BJ (cell line): ENCODE results near the gene KCNQ1. TPM values are rescaled to one million over a fixed set of nuclear protein-coding genes. Genes with fewer than 3 reads are reported as not detected.

Source experiments
- CTCF ChIA-PET: fragments of 350-600 bp; formaldehyde crosslinking; extraction: SDS; loops from one replicate; lab custom pipeline; 2021; ENCODE audit warnings: antibody characterized with exemption, inconsistent platforms; lab: Yijun Ruan, JAX
- POLR2A ChIA-PET: fragments of 300-600 bp; sonication (Branson Sonifier 250); formaldehyde crosslinking; extraction: SDS; loops from one replicate; lab custom pipeline; 2021; ENCODE audit warnings: antibody characterized with exemption; lab: Charles Lee
- DNase-seq: peaks from one replicate; pipeline ENCODE4 v3.0.0-alpha.2; 2011; ENCODE audit warnings: low read depth
- H3K27me3 ChIP-seq: 2 replicates; pipeline ENCODE4 v1.6.0; 2011; ENCODE audit warnings: low read length; ENCODE audit not compliant: control insufficient read depth, insufficient read depth
- H3K36me3 ChIP-seq: 2 replicates; pipeline ENCODE4 v1.5.1; 2011; ENCODE audit warnings: low read length; ENCODE audit not compliant: control insufficient read depth, insufficient read depth
- H3K4me3 ChIP-seq: 2 replicates; pipeline ENCODE4 v1.5.1; 2011; ENCODE audit warnings: low read depth, mild to moderate bottlenecking, control low read depth, low read length
- polyA plus RNA-seq: library from polyadenylated mRNA; depleted of rRNA; stranded (reverse); fragments of >200 nt; gene quantifications from 2 replicates; pipeline ENCODE4 v1.2.3, GENCODE V29; 2011
- TF ChIP-seq, protein P1 (sequence below): IDR thresholded peaks from 2 replicates; pipeline ENCODE4 v1.5.1; 2011; ENCODE audit warnings: low read depth, mild to moderate bottlenecking, control low read depth, inconsistent platforms, low read length, moderate library complexity; ENCODE audit not compliant: insufficient read depth

The KCNQ1 gene
- polyA plus RNA-seq, 1 experiment: not detected

DNA sequence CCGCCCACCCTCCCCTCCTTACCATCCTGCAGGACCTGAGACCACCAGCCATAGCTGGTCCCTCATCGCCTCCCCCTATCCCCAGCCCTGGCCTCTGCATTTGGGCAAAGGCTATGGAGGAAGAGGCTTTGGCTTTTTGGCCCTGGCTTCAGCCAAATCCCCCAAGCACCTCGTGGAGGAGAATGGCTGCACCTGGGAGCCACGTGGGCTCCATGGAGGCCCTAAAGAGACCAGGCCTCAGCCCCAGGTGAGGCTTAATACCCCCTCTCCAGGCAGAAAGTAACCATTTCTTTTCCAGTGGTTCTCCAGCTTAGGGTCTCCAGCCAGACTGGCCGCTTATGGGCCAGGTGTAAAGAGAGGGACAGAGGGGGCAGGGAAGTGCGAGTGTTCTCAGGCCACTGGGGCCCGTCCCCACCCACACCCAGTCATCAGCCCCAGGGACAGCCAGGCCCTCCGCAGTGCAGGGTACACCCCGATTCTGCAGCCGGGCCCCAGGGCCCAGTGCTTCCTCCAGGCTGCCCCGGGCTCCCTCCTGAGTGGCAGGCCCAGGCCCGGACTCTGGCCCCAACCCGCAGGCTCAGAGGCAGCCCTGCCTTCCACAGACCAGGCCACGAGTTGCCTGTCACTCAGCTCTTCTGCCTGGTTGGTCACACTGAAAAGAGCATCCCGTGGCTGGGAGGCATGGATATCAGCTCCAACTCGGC is 414.3 kb downstream of the KCNQ1 start:
- Histone ChIP-seq H3K27me3 (peaks cover 9% of the 10 kb centered on the region), H3K4me3 (no peak overlapping the region), H3K36me3 (no peaks in the 10 kb centered on the region)
- ChIA-PET POLR2A (interaction anchor here (0.7 kb wide), 1 partner anchor 33 kb away, joined by 3 read pairs; no protein-coding TSS in a partner anchor), CTCF (interaction anchor here (0.5 kb wide), 1 partner anchor 18 kb away, joined by 3 read pairs; no protein-coding TSS in a partner anchor)
- DNase-seq: no peak
- TF ChIP-seq, protein P1, sequence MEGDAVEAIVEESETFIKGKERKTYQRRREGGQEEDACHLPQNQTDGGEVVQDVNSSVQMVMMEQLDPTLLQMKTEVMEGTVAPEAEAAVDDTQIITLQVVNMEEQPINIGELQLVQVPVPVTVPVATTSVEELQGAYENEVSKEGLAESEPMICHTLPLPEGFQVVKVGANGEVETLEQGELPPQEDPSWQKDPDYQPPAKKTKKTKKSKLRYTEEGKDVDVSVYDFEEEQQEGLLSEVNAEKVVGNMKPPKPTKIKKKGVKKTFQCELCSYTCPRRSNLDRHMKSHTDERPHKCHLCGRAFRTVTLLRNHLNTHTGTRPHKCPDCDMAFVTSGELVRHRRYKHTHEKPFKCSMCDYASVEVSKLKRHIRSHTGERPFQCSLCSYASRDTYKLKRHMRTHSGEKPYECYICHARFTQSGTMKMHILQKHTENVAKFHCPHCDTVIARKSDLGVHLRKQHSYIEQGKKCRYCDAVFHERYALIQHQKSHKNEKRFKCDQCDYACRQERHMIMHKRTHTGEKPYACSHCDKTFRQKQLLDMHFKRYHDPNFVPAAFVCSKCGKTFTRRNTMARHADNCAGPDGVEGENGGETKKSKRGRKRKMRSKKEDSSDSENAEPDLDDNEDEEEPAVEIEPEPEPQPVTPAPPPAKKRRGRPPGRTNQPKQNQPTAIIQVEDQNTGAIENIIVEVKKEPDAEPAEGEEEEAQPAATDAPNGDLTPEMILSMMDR: no peak

DNA sequence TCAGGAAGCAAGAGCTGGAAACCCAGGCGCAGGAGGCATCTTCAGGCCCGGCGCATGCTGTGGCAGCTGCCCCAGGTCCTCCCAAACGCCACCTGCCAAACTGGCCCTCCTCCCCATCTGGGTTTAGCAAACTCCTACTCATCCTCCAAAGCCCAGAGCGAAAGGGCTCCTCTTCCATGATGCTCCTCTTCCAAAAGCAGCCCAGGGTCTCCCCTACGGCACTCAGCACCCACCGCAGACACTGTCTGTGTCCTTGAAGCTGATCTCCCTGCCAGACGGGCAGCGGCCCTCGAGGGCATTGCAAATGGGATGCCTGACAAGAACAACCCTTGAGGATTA is 414.9 kb downstream of the KCNQ1 start:
- H3K36me3 ChIP-seq: no peaks in the 10 kb centered on the region
- DNase-seq: no peak
- ChIA-PET CTCF (no interaction called here), POLR2A (no interaction called here)
- TF ChIP-seq, protein P1: no peak
- H3K27me3 ChIP-seq: peaks cover 9% of the 10 kb centered on the region
- no peak overlapping the region for H3K4me3 ChIP-seq

DNA sequence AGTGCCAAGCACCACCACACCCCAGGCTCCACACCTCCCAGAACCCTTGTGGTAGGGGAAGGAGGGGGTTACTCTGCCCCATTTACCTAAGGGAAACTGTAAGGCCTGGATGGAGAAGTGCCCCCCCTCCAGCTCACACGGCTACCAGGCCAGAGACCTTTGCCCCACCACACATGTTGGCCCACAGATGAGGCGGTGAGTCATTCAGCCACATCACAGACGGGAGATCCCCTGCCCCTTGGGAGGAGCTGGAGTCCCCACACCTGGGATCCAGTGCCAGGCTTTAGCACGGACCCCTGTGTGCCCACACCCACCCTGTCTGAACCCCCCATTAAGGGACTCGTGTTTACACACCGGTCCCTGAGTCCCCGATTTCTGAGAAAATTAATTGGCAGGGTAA is 415.8 kb downstream of the KCNQ1 start:
- CTCF ChIA-PET: interaction anchor here (0.5 to 1.1 kb wide), 3 partner anchors 21 to 31 kb away, joined by 3 to 4 read pairs (median 4); no protein-coding TSS in a partner anchor
- DNase-seq: no peak
- POLR2A ChIA-PET: no interaction called here
- peaks cover 9% of the 10 kb centered on the region for H3K27me3 ChIP-seq
- H3K4me3 ChIP-seq: no peak overlapping the region
- no peaks in the 10 kb centered on the region for H3K36me3 ChIP-seq
- TF ChIP-seq, protein P1: no peak

DNA sequence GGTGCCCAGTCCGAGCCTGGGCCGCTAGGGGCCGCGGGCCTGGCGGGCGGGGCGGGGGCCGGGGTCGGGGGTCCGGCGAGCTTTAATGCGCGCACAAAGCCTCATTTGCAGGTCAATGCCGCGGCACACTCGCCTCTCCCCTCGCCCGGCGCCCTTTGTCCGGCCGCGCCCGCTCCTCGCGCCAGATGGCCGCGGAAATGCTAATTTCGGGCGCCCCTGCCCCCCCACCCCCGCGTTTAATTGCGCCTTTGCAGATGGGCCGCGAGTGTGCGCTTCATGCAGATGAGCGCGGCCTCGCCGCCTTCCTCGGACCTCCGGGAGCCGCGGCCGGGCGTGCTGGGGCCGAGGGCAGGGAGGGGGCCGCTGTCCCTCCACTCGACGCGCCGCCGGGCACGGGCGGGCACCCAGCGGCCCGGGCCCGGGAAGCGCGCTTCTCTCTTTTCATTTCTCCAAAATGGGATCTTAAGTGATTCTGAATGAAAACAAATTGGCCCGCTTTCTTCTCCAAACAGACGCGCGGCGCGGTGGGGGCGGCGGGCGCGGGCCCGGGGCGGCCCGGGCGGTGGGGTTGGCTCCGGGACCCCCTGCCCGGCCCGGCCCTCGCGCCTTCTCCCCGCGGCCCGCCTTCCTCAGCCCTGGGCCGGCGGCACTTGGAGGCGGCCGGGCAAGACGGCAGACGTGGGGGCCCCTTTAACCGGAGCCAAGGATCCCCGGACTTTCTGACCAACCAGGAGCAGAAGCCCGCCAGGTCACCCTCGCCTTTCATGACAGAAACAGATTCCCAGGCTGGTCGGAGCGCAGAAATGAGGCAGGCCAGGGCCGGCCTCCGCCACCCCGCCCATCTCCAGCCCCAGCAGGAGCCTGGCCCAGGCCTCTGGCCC is 417.8 kb downstream of the KCNQ1 start:
- TF ChIP-seq, protein P1: no peak
- Histone ChIP-seq H3K4me3 (no peak overlapping the region), H3K27me3 (peaks cover 12% of the 10 kb centered on the region), H3K36me3 (no peaks in the 10 kb centered on the region)
- DNase-seq: no peak
- ChIA-PET POLR2A (no interaction called here), CTCF (no interaction called here)

DNA sequence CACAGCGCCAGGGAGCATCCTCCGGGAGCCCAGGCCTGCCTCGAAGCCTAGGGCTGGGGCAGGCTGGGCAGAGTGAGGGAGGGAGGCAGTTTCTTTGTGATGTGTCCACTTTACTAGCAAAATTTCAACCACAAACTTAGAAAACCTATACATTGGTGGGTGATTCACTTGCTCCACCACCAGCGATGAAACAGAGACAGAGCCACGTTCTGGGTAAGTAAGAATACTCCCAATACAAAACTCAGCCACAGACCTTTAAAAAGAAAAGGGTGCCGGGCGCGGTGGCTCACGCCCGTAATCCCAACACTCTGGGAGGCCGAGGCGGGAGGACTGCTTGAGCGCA is 418.4 kb downstream of the KCNQ1 start:
- H3K4me3 ChIP-seq: no peak overlapping the region
- peaks cover 13% of the 10 kb centered on the region for H3K27me3 ChIP-seq
- TF ChIP-seq, protein P1: no peak
- CTCF ChIA-PET: no interaction called here
- H3K36me3 ChIP-seq: no peaks in the 10 kb centered on the region
- POLR2A ChIA-PET: no interaction called here
- DNase-seq: no peak
